ENCODE data around the gene PCBD2.

PCBD2 gene

GRCh38 chr5:135009736-135010501 lies 105.0 kb downstream of the PCBD2 start:
- H3K27ac ChIP-seq (ENCODE audit: low read depth, low read length, poor library complexity, severe bottlenecking) = no peak overlapping the region
- H3F3A ChIP-seq (ENCODE audit: insufficient read depth, low read length) = no peaks in the 10 kb centered on the region
- H2AFZ ChIP-seq (ENCODE audit: low read length) = no peak overlapping the region
- no peak overlapping the region for H3K4me2 ChIP-seq (ENCODE audit: low read length)
- H3K79me2 ChIP-seq (ENCODE audit: insufficient read depth, low read length) = no peaks in the 10 kb centered on the region
- H3K36me3 ChIP-seq (ENCODE audit: insufficient read depth, low read length) = no peaks in the 10 kb centered on the region
- no peak overlapping the region for H3K9ac ChIP-seq (ENCODE audit: low read length)
- H3K9me2 ChIP-seq (ENCODE audit: low read depth, low read length) = no peaks in the 10 kb centered on the region
- H3K4me3 ChIP-seq (ENCODE audit: low read depth, low read length, poor library complexity, severe bottlenecking) = no peak overlapping the region
- TF ChIP-seq, protein P1, sequence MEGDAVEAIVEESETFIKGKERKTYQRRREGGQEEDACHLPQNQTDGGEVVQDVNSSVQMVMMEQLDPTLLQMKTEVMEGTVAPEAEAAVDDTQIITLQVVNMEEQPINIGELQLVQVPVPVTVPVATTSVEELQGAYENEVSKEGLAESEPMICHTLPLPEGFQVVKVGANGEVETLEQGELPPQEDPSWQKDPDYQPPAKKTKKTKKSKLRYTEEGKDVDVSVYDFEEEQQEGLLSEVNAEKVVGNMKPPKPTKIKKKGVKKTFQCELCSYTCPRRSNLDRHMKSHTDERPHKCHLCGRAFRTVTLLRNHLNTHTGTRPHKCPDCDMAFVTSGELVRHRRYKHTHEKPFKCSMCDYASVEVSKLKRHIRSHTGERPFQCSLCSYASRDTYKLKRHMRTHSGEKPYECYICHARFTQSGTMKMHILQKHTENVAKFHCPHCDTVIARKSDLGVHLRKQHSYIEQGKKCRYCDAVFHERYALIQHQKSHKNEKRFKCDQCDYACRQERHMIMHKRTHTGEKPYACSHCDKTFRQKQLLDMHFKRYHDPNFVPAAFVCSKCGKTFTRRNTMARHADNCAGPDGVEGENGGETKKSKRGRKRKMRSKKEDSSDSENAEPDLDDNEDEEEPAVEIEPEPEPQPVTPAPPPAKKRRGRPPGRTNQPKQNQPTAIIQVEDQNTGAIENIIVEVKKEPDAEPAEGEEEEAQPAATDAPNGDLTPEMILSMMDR (IDR thresholded peaks at IDR 0.05; ENCODE audit: low read length) = no peak
- no peak for TF ChIP-seq EZH2 (IDR thresholded peaks at IDR 0.05; ENCODE audit: borderline replicate concordance, low read length)
- no peaks in the 10 kb centered on the region for H3K4me1 ChIP-seq (ENCODE audit: insufficient read depth, low read length, severe bottlenecking)
- H3K27me3 ChIP-seq (ENCODE audit: insufficient read depth, low read length) = no peaks in the 10 kb centered on the region
- no peaks in the 10 kb centered on the region for H4K20me1 ChIP-seq (ENCODE audit: insufficient read depth, low read length)
- H3K9me3 ChIP-seq (ENCODE audit: low read length) = no peaks in the 10 kb centered on the region

DNA sequence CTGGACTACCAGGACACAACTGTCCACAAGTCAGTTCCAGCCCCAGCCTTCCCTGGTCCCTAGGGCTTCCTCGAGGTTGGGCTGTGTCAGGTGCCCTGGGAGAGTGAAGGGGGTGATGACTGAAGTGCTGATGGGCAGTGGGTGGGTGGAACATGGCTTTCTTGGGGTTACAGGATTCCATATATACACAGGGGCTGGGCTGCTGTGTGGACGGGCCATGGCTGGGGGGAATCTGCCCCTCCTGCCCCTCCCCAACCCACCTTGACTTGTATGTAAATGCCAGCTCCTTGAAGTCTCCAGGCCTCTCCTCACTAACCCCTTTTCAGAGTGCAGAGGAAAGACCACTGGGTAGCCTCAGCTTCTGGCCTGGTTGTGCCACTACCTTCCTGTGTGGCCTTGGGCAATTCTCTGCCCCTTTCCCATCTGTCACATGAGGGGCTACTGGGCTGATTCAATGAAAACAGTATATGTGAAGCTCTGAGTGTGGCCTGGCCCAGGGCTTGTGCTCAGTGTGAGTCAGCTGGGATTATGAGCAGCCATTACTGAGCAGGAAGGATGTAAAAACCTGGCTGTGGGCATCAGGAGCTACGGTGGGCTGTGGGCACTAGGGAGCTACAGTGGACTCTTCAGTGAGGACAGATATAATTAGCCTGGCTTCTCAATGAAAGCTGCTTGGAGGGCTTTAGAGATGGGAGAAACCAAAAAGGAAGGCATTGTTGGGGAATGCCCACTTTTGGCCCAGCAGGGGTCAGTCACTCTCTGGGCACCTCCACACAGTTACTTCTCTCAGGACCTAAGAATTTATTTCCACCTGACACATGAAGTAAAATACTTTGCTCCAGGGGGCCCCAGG lies 105.8 kb downstream of the PCBD2 start:
- Histone ChIP-seq H3K9me3 (ENCODE audit: low read length) (no peaks in the 10 kb centered on the region), H3F3A (ENCODE audit: insufficient read depth, low read length) (no peaks in the 10 kb centered on the region), H3K4me2 (ENCODE audit: low read length) (no peak overlapping the region), H3K4me1 (ENCODE audit: insufficient read depth, low read length, severe bottlenecking) (no peaks in the 10 kb centered on the region), H4K20me1 (ENCODE audit: insufficient read depth, low read length) (no peaks in the 10 kb centered on the region), H3K36me3 (ENCODE audit: insufficient read depth, low read length) (no peaks in the 10 kb centered on the region), H3K27me3 (ENCODE audit: insufficient read depth, low read length) (no peaks in the 10 kb centered on the region), H3K4me3 (ENCODE audit: low read depth, low read length, poor library complexity, severe bottlenecking) (no peak overlapping the region), H3K9ac (ENCODE audit: low read length) (no peak overlapping the region), H3K27ac (ENCODE audit: low read depth, low read length, poor library complexity, severe bottlenecking) (no peak overlapping the region), H2AFZ (ENCODE audit: low read length) (no peak overlapping the region), H3K79me2 (ENCODE audit: insufficient read depth, low read length) (no peaks in the 10 kb centered on the region), H3K9me2 (ENCODE audit: low read depth, low read length) (no peaks in the 10 kb centered on the region)
- TF ChIP-seq, protein P1 (IDR thresholded peaks at IDR 0.05; ENCODE audit: low read length) = no peak
- TF ChIP-seq EZH2 (IDR thresholded peaks at IDR 0.05; ENCODE audit: borderline replicate concordance, low read length) = no peak

DNA sequence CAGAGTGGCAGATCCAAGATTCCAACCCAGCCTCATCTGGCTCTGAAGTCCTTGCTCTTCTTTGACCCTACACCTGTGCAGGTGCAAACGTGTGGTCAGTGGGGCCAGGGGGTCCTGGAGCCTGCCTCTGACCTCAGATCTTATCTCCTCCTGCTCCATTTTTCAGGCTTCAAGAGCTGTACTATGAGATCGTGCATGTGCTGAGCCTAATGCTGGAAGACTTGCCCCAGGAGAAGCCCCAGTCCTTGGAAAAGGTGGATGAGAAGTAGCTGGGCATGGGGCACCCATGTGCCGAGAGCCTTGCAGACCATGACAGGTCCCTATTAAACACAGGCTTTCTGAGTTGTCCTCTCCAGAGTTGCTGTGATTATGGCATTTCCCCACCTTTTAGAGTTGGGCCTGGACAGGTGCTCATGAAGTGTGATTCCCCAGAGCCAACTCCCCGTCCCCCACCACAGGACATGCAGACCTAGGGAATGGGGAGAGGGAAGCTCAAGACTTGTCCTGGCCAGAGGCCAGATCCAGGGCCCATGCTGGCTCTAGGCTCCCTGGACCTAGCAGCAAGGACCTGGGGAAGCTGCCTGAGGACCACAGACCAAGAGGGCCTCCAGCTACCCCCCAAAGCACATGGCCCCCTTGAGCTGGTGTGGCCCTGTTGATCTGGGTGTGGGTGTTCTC lies 106.6 kb downstream of the PCBD2 start:
- Histone ChIP-seq H4K20me1 (ENCODE audit: insufficient read depth, low read length) (no peaks in the 10 kb centered on the region), H3K4me2 (ENCODE audit: low read length) (no peak overlapping the region), H3K79me2 (ENCODE audit: insufficient read depth, low read length) (no peaks in the 10 kb centered on the region), H3K4me3 (ENCODE audit: low read depth, low read length, poor library complexity, severe bottlenecking) (no peak overlapping the region), H3K27ac (ENCODE audit: low read depth, low read length, poor library complexity, severe bottlenecking) (no peak overlapping the region), H3K27me3 (ENCODE audit: insufficient read depth, low read length) (no peaks in the 10 kb centered on the region), H3K9me2 (ENCODE audit: low read depth, low read length) (no peaks in the 10 kb centered on the region), H3K9ac (ENCODE audit: low read length) (no peak overlapping the region), H3K36me3 (ENCODE audit: insufficient read depth, low read length) (no peaks in the 10 kb centered on the region), H2AFZ (ENCODE audit: low read length) (no peak overlapping the region), H3F3A (ENCODE audit: insufficient read depth, low read length) (no peaks in the 10 kb centered on the region), H3K4me1 (ENCODE audit: insufficient read depth, low read length, severe bottlenecking) (no peaks in the 10 kb centered on the region), H3K9me3 (ENCODE audit: low read length) (no peaks in the 10 kb centered on the region)
- TF ChIP-seq, protein P1 (IDR thresholded peaks at IDR 0.05; ENCODE audit: low read length) = no peak
- TF ChIP-seq EZH2 (IDR thresholded peaks at IDR 0.05; ENCODE audit: borderline replicate concordance, low read length) = no peak
